GM19468 (cell line): Measurements from ENCODE around the gene BMI1.
A peak's percentile ranks its signal among the peaks of the same experiment; 100 is the strongest.

Experiments used
- ATAC-seq: cut with Tn5 transposase; IDR thresholded peaks from one replicate; pipeline ENCODE4 v1.9.1; 2021; ENCODE audit warnings: mild to moderate bottlenecking, moderate library complexity, moderate number of reproducible peaks; ENCODE audit not compliant: unreplicated experiment; ENCODE audit errors: extremely low read depth

Gene BMI1

DNA sequence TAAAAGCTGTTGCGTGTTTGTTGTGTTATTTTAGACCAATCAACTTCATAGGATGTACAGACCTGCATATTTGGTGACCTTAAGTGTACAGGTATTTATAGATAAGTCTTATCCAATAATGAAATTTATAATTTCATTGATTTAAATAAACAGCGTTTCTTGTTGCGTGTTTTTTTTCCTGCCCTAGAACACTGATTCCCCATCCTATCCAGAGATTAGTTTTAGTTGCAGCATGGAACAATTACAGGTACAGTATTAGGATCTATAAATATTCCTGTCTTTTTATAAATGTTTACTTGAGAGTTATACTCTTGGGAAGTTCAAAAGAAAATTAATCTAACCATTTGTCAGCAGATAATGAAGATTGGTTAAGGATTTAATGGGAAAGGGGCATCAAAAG, 2.1 kb upstream of the BMI1 start:
- ATAC-seq, result no peak

DNA sequence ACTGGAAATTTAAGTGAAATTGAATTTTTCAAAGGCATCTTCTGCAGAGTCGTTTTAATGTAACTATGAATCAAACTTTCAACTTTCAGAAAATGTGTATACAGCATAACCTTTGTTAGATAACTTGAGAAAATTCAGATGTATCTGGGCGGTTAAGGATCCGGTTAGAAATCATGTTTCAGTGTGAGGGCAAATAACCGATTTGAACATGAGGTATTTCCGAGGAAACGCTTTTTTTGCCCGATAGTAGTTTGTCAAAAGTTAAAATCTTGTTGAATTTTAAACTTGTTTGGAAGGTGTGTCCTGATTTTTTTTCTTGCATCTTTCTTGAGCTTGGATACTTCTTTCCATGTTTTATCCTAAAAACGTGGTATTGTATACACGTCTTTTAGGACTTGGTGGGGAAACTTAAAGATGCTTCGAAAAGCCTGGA, 1.3 kb upstream of the BMI1 start:
- ATAC-seq, result no peak

- no peak for ATAC-seq
Observed at GRCh38 chr10:22319980-22320558, 830 bp upstream of the BMI1 start.

DNA sequence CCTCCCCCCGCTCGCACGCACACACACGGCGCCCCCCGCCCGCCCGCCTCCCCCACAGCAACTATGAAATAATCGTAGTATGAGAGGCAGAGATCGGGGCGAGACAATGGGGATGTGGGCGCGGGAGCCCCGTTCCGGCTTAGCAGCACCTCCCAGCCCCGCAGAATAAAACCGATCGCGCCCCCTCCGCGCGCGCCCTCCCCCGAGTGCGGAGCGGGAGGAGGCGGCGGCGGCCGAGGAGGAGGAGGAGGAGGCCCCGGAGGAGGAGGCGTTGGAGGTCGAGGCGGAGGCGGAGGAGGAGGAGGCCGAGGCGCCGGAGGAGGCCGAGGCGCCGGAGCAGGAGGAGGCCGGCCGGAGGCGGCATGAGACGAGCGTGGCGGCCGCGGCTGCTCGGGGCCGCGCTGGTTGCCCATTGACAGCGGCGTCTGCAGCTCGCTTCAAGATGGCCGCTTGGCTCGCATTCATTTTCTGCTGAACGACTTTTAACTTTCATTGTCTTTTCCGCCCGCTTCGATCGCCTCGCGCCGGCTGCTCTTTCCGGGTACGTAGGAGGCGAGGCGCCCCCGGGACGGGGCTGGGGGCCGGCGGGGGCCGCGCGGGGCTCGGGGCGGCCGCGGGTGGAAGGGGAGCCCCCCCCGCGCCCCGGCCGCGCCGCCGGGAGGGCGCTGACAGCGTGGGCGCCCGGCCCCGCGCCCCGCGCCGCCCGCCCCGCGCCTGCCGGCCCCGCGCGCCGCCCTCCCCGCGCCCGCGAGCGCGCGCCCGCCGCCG, 441 bp downstream of the BMI1 start:
- no peak for ATAC-seq

GRCh38 chr10:22321924-22322640, 1.2 kb downstream of the BMI1 start:
- ATAC-seq, result no peak

- ATAC-seq, result no peak
Observed at GRCh38 chr10:22322641-22323160, 1.8 kb downstream of the BMI1 start.

DNA sequence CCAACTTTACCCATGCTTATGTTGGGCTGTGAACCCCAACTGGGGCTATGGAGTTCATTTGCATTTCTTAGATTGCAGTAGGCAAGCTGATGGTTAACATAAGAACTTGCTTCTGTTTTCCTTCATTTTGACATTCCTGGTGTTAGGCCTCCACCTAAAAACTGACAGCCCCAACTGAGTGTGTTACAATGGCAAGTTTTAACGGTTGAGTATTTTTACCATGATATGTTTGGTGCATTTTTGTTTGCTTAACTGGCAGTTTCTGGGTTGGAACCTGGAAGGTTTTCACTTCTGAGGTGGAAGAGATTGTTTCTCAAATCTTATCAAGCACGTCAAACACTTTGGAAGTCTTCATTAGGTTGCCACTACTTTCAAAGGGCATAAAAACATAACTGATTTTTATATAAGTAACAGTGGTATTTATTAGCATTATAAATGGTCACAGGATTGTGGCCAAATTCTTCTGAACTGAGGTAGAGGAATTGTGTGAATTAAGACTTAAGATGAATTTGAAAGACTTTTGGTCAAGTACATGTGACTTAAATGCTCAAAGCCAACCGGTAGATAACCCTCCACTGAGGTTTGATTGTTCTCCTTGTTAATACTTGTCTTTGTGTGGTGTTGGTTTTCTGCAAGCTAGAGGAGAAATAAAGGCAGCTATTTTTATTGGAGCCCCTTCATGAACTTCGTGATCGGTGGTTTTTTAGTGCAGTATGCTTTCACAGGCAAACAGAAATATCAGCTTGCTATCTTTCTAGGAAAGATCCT, 2.8 kb downstream of the BMI1 start:
- ATAC-seq, result no peak

- ATAC-seq, result no peak
Observed at GRCh38 chr10:22324413-22324812, 3.5 kb downstream of the BMI1 start.

GRCh38 chr10:22324893-22325271, 4.0 kb downstream of the BMI1 start:
- no peak for ATAC-seq

DNA sequence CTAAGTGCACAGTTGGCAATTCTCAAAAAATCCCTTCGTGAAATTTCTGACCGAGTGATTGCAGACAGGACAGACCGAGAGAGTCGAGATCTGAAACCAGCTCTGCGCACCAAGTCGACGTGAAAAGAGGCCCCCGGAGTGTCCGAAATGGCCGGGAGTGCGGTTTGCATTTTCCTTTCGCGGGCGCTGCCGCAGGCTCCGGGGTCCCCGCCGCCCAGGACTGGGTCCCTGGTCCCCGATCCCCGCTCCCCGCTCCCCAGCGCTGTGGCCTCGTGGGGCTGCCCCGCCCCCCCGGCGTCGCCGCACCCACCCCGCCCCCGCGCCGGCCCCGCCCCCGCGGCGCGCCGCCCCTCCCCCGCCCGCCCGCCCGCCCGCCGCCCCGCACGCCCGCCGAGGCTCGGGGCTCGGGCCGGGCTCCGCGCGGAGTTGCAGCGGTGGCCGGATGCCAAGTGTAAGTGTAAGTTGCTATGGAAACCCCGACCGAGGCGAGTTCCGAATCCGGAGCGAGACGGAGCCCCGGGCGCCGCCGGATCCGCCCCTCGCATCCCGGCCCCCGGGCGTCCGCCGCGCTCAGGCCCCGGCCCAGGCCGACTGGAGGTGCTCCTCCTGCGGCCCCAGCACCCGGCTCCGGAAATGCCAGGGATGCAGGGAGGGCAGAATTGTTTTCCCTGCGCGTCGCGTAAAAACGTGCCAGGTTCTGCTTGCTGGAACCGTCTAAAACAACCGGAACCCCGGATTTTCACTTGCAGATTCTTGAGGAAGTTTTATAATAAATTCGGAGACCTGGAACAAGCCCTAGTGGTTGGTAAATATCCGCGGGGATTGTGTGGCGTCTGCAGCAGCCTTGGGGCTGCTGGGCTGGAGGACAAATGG, 4.6 kb downstream of the BMI1 start:
- peak; percentile 20 for ATAC-seq

DNA sequence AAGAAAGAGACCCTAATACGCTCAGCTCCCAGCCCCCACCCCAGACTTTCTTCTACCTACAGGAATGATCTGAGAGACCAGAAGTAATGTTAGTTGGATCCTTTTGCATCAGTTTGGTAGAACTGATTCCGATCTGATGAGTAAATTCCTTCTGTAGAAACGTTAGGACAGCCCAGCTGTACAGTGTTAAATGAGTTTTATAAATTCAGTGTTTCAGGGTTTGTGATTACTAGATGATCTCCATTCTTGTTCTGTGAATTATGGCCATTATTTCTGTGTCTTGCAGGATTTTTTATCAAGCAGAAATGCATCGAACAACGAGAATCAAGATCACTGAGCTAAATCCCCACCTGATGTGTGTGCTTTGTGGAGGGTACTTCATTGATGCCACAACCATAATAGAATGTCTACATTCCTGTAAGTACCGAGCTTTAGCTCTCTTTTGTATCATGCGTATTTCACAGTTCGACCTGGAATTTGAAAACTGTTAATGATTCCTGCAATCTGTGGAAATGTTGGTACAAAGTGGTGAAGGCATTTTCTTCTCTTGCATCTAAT, 5.3 kb downstream of the BMI1 start:
- no peak for ATAC-seq

DNA sequence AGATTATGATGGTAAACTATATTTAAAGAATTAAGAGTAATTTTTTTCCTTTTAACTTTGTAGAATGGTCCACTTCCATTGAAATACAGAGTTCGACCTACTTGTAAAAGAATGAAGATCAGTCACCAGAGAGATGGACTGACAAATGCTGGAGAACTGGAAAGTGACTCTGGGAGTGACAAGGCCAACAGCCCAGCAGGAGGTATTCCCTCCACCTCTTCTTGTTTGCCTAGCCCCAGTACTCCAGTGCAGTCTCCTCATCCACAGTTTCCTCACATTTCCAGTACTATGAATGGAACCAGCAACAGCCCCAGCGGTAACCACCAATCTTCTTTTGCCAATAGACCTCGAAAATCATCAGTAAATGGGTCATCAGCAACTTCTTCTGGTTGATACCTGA, 8.3 kb downstream of the BMI1 start:
- ATAC-seq, result no peak

- no peak for ATAC-seq
Observed at GRCh38 chr10:22332116-22332692, 11.3 kb downstream of the BMI1 start.

GRCh38 chr10:22333167-22333974, 12.5 kb downstream of the BMI1 start:
- no peak for ATAC-seq

DNA sequence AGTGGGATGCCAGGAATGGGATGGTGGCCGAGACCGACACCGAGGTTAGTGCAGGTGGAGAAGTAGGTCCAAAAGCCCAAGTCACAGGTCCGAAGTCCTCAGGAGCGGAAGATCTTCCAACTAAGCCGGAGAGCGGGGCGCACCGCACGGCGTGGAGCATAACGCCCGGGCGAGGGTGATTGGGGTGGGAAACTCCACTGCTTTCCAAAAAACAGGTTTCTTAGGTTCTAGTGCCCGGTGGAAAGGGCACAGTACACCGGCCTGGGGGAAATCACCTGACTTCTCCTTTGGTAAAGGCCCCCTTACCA, 13.0 kb downstream of the BMI1 start:
- no peak for ATAC-seq

DNA sequence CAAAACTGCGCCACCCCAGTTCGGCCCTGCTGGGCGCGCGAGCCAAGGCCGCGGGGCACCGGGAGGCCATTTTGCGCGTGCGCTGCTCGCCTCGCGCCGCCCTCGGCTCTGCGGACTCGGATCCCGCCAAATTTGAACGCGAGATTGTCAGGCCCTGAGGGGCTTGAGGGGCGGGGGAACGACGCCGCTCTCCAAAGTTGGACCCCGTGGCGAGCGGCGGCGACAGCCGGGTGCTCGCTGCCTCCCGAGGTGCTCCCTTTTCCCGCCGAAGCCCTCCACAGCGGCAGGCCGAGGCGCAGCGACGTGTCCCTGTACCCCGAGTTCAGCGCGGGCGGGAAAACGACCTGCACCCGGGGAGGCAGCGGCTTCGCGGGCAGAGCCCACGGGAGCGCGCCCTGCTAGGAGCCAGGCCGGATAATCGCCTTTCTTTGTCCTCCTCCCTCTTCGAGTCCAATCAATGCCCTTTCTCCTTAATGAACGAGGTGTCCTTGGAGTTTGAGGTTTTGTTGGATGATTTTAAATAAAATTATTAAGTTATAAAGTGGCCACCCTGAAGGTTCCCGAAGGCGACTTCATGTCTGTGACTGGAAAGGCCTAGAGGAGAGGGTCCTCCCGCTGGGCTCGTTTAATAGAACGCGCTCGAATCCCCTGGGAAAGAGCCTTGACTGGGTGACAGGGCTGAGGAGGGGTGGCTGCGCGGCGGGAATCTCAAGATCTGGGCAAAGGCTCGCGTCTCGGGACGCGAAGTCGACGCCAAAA, 13.7 kb downstream of the BMI1 start:
- ATAC-seq, result no peak

DNA sequence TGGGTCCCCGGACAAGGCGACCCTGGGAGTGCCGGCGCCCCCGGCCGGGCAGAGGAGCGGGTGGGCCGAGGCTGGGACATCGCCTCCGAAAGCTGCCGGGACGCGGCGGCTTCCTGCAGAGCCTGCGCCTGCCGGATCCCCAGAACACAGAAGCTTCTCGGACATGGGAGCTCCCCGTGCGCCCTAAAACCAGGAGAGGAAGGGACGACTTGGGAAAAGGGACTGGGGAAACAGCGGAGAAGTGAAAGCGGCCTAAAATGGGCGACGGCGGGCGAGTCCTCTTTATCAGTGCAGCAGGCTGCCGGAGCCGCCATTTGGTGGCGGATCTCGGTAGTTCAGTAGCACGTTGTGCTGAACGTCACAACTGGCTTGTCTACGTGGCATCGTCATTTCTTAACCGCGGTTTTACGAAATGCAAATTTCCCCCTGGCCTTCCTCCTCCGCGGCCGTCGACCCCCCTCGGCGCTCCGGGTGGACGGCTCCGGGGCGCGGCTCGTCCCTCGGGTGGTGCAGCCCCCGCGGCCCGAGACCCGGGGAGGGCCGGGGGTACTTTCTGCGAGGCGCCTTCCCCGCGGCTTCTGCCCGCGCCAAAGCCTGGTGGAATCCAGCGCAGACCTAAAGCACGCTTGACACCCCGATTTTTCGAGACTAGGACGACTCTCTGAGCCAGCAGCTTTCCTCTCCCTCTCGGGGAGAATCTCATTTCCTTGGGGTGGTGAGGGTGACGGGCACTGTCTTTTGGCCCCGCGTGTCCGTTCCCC, 14.5 kb downstream of the BMI1 start:
- ATAC-seq, result no peak
